Stimulated activated CD8-positive, alpha-beta memory T cell treated with anti-CD3 and anti-CD28 coated beads, Interleukin-2, amount 100 ng/mL, for 1 hour (primary cell): ENCODE results near the gene MYRFL.

ENCODE experiments used
- DNase-seq, 2 donors: peaks; one replicate each; pipeline ENCODE4 v3.0.0-alpha.2; 2020; ENCODE audit warnings: low read depth in 2 of 2

MYRFL gene

GRCh38 chr12:69897744-69898143, 72.7 kb downstream of the MYRFL start:
- no peak for DNase-seq

DNA sequence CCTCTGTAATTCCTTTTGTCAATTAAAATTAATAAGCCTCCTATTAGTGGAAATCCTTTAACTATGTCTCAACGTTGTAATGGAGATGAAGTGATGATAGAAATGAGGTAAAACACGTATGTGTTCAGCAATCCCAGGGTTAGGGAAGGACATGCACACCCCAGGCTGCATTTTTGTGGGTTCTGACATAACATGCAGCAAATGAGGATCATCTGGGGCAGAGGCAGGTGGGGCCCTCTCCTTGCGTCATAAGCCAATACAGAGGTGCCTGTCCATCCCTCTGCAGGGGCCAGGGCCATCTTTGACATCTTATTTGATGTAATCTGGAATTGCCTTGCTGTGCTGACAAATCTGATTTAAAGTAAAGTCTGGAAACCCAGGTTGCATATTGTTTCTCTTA, 73.2 kb downstream of the MYRFL start:
- no peak for DNase-seq

DNA sequence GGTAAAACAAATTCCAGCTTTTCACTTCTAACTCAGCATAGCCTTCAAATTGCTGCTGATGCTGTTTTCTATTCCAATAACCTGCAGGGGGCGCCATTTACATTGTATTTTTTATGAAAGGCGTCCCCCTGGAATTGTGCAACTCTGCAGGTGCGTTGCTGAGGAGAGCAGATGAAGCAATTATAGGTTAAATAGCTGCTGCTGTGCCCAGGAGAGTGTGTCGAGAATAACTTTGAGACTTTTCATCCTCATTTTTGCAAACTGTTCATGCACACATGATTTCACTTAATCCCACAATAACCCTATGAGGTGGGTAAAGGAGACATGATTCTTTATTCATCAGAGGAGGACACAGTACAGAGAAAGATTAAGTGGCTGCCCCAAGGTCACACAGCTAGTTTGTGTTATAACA, 75.7 kb downstream of the MYRFL start:
- peak; percentile 24 to 45 for DNase-seq

DNA sequence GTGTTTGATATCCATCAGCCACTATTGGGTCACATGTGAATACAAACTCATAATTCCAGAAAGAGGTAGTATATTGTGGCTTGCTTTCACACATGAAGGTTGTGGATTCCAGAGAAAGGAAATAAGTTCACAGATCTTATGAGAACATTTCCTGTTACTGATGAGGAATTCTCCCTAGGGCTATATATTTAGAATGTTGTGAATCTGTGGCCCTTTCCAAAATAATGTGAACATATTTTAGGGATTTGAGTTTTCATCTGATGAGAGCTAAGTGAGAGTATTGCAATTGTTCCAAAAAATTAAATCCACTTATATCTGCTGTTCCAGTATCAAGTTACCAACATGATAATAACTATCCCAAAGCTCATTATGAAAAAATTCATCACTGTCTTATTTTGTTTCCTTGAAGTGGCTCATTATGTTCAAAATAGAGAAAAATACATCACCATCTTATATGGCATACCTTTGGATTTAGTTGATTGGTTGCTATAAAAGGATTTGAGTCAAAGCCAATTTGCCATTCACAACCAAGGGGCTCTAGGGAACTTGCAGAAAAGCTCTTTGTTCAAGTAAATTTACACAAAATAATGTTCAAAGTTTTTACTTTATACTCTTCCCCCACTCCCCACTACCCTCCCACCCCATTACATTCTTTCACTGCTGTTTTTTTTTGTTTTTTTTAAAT, 76.3 kb downstream of the MYRFL start:
- no peak for DNase-seq

- DNase-seq, result no peak
Measured at GRCh38 chr12:69903548-69903947, 78.5 kb downstream of the MYRFL start.

DNA sequence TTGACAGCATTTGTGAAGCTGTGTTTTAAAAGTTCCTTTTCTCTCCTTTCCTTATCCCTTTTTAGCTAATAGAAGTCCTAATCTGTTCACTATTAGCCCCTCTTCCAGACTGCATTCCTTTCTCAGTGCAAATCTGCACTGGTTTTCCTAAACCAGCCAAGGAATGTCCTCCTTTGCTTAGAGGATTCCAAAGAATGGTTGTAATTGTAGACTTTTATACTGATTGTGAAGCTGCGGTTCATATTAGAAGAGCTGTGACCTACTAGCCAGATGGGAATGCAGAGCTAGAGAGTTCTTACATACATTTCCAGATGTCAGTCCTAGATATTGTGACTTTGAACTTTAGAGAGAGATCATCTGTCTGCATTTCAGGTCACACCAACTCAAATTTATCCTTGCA, 79.8 kb downstream of the MYRFL start:
- no peak for DNase-seq

DNA sequence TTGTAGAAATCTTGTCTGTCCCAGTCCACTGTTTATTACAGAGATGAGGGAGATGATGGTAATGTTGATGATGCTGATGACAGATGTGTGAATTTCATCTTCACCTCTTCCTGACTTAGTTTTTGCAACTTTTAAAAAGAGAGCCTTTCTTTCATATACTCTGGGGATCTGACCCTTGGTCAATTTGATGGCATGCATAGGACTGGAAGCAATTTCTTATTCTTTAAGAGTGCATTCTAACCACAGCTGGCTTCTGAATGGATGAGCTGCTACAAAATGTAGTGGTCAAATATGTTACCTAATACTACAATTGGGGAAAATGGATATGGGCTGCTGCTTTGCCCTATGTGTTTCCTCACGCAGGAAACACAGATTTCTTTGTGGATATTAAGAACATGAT, 80.8 kb downstream of the MYRFL start:
- no peak for DNase-seq

GRCh38 chr12:69906411-69907216, 81.6 kb downstream of the MYRFL start:
- DNase-seq, result no peak

DNA sequence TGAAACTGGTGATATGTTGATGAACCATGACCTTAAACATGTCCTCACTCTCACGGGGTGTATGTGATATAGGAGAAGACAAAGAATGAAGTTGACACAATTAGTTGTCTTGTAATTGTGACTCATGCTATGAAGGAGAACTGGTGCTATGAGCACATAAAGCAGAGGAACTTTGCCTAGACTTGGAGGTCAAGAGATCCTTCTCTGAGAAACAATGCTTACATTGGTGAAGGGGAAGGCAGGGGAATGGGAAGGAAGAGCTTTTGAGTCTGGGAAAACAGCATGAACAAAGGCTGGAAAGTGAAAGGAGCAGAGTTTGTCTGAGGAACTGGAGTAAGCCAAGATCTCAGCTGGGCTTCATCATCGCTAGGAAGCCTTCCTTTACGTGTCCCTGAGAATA, 83.2 kb downstream of the MYRFL start:
- DNase-seq, result no peak

DNA sequence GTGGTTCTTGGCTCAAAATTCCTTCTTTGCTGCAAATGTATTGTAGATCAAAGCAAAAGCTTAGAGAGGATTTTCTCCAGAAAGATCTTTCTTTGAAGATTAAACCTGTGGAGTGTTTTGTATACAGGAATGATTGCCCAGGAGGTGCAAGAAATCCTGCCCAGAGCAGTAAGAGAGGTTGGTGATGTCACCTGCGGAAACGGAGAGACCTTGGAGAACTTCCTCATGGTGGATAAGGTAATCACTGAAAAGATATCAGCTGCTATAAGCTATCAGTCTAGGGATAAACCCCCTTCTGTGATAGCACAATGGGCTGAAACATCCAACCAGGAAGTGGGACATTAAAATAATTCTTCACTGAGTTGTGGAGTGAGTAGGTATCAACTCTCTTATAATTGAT, 85.7 kb downstream of the MYRFL start:
- no peak for DNase-seq

GRCh38 chr12:69913526-69913925, 88.5 kb downstream of the MYRFL start:
- no peak for DNase-seq

DNA sequence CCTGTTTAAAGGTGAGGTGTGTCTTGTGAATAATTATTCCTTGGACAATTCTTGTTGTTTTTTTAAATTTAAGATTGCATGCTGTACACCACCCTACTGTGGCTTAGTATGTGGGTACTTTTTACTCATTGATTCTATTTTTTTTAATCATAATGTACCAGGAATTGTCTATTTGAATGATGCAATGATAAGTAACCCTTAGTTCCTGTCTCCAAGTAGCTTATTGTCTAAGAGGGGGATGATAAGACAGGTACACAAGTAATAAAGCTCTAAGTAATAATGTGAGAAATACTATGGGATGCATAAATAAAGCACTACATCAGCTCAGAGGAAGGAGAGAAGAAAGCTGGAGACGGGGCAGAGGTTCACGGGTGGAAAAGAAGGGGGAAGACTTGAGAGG, 90.9 kb downstream of the MYRFL start:
- no peak for DNase-seq

GRCh38 chr12:69916544-69917235, 91.7 kb downstream of the MYRFL start:
- no peak for DNase-seq

GRCh38 chr12:69918287-69918686, 93.3 kb downstream of the MYRFL start:
- DNase-seq, result no peak

DNA sequence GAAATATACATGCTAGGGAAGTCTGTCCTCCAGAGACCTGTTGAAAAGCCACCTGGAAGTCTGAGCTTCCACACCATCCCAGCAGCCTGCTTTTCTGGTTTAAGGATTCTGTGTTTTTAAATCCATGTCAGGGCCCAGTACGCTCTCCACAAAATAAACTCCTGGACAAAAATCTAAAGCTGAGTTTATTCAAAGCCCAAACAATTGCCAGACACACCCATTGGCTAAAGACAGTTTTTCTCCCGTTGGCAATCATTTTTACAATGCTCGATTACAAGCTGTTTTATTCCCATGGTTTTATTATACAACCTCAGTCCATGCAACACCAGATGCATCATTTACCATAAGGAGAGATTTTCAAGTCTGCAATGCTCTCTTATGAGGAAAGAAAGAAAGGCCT, 94.5 kb downstream of the MYRFL start:
- no peak for DNase-seq

- DNase-seq, result no peak
Measured at GRCh38 chr12:69921831-69922230, 96.8 kb downstream of the MYRFL start.

DNA sequence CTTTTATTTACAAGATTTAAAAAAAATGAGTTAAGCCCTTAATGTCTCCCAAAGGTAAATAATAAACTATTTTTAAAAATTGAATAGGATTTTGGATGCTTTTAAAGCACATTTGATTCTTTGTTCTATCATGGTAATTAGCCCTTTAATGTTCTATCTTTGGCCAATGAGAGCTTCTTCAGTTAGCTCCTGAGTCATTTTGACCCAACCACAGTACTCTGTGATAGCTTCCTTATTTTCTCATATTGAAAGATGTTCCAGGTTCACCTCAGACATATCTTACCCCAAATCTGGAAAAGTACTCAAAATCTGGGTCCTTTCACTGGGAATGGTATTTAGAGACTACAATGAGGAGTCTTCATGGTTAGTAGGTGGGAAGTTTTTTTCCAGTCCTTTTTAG, 98.0 kb downstream of the MYRFL start:
- no peak for DNase-seq

DNA sequence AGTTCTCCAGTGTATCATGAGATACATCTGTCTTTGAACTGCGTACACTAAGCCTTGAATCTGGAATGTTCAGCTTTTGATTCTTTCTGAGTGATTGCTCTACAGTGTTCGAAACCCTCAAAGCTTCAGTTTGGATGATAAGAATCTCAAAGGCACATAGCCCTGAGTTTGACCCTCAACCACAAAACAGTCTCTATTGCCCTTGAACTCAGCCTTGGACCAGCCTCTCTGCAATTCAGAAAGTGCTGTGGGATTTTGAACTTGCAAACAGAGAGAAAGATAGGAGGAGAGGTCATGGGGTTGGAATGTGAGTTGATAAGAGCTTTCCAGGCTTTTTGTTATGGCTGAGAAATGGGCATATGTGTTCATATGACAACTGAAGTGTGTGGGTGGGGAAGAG, 100.3 kb downstream of the MYRFL start:
- DNase-seq, result no peak

- DNase-seq, result no peak
Measured at GRCh38 chr12:69927164-69927563, 102.1 kb downstream of the MYRFL start.

GRCh38 chr12:69929125-69929524, 104.1 kb downstream of the MYRFL start:
- no peak for DNase-seq

GRCh38 chr12:69929531-69929930, 104.5 kb downstream of the MYRFL start:
- DNase-seq, result no peak

GRCh38 chr12:69931569-69931968, 106.5 kb downstream of the MYRFL start:
- DNase-seq, result no peak

- no peak for DNase-seq
Measured at GRCh38 chr12:69932154-69932553, 107.1 kb downstream of the MYRFL start.
